Measurements from ENCODE around the gene OR9G1.
"Not testable (repeated sequence)": the region's sequence is repeated elsewhere in the genome, so short reads cannot be mapped to it uniquely, and the experiment has no call there.

The OR9G1 gene

DNA sequence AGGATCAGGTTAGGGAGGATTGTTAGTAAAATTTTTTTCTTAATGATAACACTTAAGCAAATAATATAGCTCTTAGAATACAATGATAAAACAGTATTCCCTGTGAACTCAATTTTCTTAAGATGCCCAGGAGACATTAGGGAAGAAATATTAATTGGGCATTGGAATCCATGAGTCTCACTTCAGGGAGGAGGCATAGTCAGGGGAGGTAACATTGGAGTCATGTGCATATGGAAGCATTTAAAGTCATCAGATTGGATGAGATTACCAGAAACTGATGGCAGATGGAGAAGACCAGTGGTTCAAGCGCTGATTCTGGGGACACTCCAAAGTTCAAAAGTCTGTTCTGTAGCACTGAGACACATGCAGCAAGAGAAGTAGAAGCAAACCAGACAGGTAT is at the start of gene OR9G1:
Gene OR9G1, plus strand, starts transcription at position 301 of the 400 bp plus-strand sequence. CDS start 1,293 bp downstream, outside the sequence.
- no peak within 1 kb of the TSS for H3K27ac Mint-ChIP-seq
- H3K36me3 Mint-ChIP-seq = no peaks in the 10 kb centered on the region
- no peaks in the 10 kb centered on the region for H3K4me1 Mint-ChIP-seq
- H3K27me3 Mint-ChIP-seq = no peaks in the 10 kb centered on the region
- no peak within 1 kb of the TSS for H3K4me3 Mint-ChIP-seq
- CTCF ChIA-PET = no interaction called here
- no peak for DNase-seq
- peaks cover 3% of the 10 kb centered on the region for H3K9me3 Mint-ChIP-seq

- Mint-ChIP-seq H3K4me1 (no peaks in the 10 kb centered on the region), H3K27me3 (no peaks in the 10 kb centered on the region), H3K36me3 (no peaks in the 10 kb centered on the region), H3K4me3 (no peak overlapping the region), H3K27ac (no peak overlapping the region), H3K9me3 (peaks cover 12% of the 10 kb centered on the region)
- no peak for DNase-seq
- CTCF ChIA-PET = no interaction called here
Measured at GRCh38 chr11:56659755-56660154, 39.1 kb upstream of the OR9G1 start.

DNA sequence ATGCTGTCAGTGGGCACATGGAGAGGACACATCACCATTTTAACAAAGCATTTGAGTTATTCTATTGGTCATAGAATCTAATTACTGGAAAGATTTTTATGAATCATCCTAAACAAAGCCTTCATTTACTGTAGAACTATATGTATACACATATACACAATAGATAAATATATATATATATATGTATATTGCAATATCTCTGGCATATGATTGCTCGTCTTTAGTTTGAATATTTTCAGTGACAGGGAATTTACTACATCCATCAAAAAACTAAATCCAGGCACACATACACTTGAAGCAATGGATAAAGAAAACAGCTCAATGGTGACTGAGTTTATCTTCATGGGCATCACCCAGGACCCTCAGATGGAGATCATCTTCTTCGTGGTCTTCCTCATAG is 35.5 kb upstream of the OR9G1 start, which contains the start of gene OR5AR1:
Gene OR5AR1, plus strand, starts transcription at position 301 of the 400 bp plus-strand sequence. Its CDS starts 0 bp downstream, at position 301.
- H3K9me3 Mint-ChIP-seq = peaks cover 4% of the 10 kb centered on the region
- CTCF ChIA-PET = no interaction called here
- H3K4me1 Mint-ChIP-seq = no peaks in the 10 kb centered on the region
- no peaks in the 10 kb centered on the region for H3K27me3 Mint-ChIP-seq
- H3K27ac Mint-ChIP-seq = no peak within 1 kb of the TSS
- no peaks in the 10 kb centered on the region for H3K36me3 Mint-ChIP-seq
- H3K4me3 Mint-ChIP-seq = no peak within 1 kb of the TSS
- DNase-seq = no peak

DNA sequence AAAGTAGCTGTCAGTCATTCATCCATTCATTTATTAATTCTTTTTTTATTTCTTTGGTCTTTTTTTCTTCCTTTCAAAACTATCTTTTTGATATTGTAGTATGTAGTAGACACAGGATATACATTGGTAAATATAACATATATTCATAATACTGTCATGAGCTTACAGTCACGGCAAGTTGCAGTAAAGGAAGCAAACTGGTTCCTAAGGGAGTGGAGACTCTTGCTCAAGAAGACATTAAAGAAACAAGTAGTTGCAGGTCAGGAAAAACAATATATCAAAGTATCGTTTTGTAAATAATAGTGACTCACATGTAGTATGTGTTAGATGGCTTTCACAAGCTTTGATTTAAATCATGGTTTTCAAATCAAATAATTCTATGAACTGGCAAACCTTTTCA is 27.9 kb upstream of the OR9G1 start:
- Mint-ChIP-seq H3K27ac (no peak overlapping the region), H3K36me3 (no peaks in the 10 kb centered on the region), H3K4me3 (no peak overlapping the region), H3K9me3 (peaks cover 2% of the 10 kb centered on the region), H3K27me3 (no peaks in the 10 kb centered on the region), H3K4me1 (no peaks in the 10 kb centered on the region)
- DNase-seq = no peak
- CTCF ChIA-PET = no interaction called here

DNA sequence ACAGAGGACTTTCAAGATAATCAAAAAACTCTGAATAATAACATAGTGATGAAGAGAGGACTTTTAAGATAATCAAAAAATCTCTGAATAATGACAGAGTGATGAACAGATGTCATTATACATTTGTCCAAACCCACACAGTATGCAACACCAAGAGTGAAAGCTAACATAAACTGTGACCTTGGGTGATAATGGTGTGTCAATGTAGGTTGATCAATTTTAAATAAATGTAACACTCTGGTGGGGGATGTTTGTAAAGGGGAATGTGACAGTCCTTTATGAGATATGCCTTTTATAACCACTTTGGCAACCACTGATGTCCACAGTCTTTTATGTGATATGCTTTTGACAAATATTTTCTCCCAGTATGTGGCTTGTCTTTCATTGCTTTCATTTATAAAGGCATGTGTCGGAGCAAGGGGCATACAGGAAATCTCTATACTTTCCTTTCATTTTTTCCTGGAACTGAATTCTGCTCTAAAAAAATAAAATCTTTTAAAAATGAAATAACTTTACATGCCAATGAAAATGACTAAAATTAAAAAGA is 10.3 kb upstream of the OR9G1 start:
- no peak for DNase-seq
- Mint-ChIP-seq H3K27me3 (no peaks in the 10 kb centered on the region), H3K36me3 (no peaks in the 10 kb centered on the region), H3K4me1 (no peaks in the 10 kb centered on the region), H3K4me3 (no peak overlapping the region), H3K9me3 (peaks cover 3% of the 10 kb centered on the region), H3K27ac (no peak overlapping the region)
- CTCF ChIA-PET = no interaction called here

DNA sequence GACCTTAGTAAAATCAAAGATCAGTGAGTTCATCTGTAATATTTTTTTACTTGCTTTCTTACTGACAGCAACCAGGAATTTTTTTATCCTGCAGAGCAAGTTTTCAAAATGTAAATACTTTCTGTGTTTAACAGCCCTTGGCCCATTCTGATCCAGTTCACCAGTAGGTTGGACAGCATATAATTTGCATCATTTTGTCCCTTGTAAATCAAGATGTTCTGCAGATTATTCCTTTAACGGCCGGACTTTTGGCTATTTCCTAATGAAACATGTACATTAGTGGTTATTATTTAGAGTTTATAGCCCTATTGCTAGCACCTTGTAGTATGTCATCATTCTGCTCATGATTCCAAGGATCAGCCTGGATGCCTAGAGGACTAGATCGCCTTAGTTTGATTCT is 7.7 kb upstream of the OR9G1 start:
- H3K27me3 Mint-ChIP-seq, H3K4me3 Mint-ChIP-seq, CTCF ChIA-PET: not testable (repeated sequence)

GRCh38 chr11:56693428-56693827 is 5.5 kb upstream of the OR9G1 start:
- no peaks in the 10 kb centered on the region for H3K36me3 Mint-ChIP-seq
- CTCF ChIA-PET = no interaction called here
- no peaks in the 10 kb centered on the region for H3K27me3 Mint-ChIP-seq
- DNase-seq = no peak
- H3K4me1 Mint-ChIP-seq = no peaks in the 10 kb centered on the region
- H3K9me3 Mint-ChIP-seq = no peaks in the 10 kb centered on the region
- no peak overlapping the region for H3K4me3 Mint-ChIP-seq
- H3K27ac Mint-ChIP-seq = no peak overlapping the region

More for the DNA sequence above, 7.7 kb upstream of the OR9G1 start:
- not testable (repeated sequence) for H3K9me3 Mint-ChIP-seq, H3K27ac Mint-ChIP-seq, H3K36me3 Mint-ChIP-seq, H3K4me1 Mint-ChIP-seq, DNase-seq

- H3K9me3 Mint-ChIP-seq = peaks cover 4% of the 10 kb centered on the region
- H3K36me3 Mint-ChIP-seq = no peaks in the 10 kb centered on the region
- H3K27ac Mint-ChIP-seq = no peak overlapping the region
- H3K27me3 Mint-ChIP-seq = no peaks in the 10 kb centered on the region
- H3K4me1 Mint-ChIP-seq = no peaks in the 10 kb centered on the region
- CTCF ChIA-PET = no interaction called here
- no peak for DNase-seq
- no peak overlapping the region for H3K4me3 Mint-ChIP-seq
Measured at GRCh38 chr11:56700242-56700913, 1.5 kb downstream of the OR9G1 start.

GRCh38 chr11:56700914-56701485 is 2.1 kb downstream of the OR9G1 start:
- no peaks in the 10 kb centered on the region for H3K4me1 Mint-ChIP-seq
- no peaks in the 10 kb centered on the region for H3K27me3 Mint-ChIP-seq
- H3K27ac Mint-ChIP-seq = no peak overlapping the region
- no peaks in the 10 kb centered on the region for H3K36me3 Mint-ChIP-seq
- CTCF ChIA-PET = no interaction called here
- no peak overlapping the region for H3K4me3 Mint-ChIP-seq
- DNase-seq = no peak
- H3K9me3 Mint-ChIP-seq = peaks cover 11% of the 10 kb centered on the region

DNA sequence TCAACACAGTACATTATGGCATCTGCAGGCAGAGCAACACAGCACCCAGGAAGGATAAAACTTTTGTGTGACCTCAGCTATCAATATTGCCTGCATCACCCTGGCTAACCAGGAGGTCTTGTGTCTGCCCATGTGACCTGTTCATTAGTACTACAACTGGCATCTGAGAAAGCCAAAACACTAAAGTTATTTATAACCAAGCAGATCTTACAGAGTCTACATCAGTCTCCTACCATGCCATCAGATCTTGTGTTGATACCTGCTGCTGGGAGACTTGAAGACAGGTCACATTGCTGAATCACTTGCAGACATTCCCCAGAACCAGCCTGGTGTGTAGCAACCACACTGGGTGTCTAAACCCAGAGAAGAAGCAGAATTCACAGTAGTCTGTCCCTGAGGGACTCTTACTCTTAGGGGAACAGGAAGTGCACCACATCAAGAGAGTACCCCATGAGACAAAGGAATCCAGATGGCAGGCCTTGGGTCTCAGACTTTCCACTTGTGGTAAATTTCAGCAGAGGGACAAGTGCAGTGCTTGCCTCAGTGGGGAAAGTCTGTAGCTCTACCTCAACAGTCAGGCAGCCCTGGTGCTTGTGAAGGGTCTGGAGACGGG is 7.0 kb downstream of the OR9G1 start:
- Mint-ChIP-seq H3K27me3 (no peaks in the 10 kb centered on the region), H3K27ac (no peak overlapping the region), H3K4me1 (no peaks in the 10 kb centered on the region), H3K36me3 (no peaks in the 10 kb centered on the region), H3K9me3 (peaks cover 13% of the 10 kb centered on the region), H3K4me3 (no peak overlapping the region)
- no peak for DNase-seq
- CTCF ChIA-PET = no interaction called here

GRCh38 chr11:56706486-56706885 is 7.6 kb downstream of the OR9G1 start:
- Mint-ChIP-seq H3K4me3 (no peak overlapping the region), H3K36me3 (no peaks in the 10 kb centered on the region), H3K27ac (no peak overlapping the region), H3K4me1 (no peaks in the 10 kb centered on the region), H3K27me3 (no peaks in the 10 kb centered on the region), H3K9me3 (peaks cover 11% of the 10 kb centered on the region)
- CTCF ChIA-PET = no interaction called here
- DNase-seq = no peak

GRCh38 chr11:56714206-56714605 is 15.3 kb downstream of the OR9G1 start:
- DNase-seq = no peak
- no peak overlapping the region for H3K4me3 Mint-ChIP-seq
- CTCF ChIA-PET = no interaction called here
- H3K27ac Mint-ChIP-seq = no peak overlapping the region
- H3K9me3 Mint-ChIP-seq = peaks cover 22% of the 10 kb centered on the region
- H3K36me3 Mint-ChIP-seq = no peaks in the 10 kb centered on the region
- no peaks in the 10 kb centered on the region for H3K27me3 Mint-ChIP-seq
- no peaks in the 10 kb centered on the region for H3K4me1 Mint-ChIP-seq

- H3K9me3 Mint-ChIP-seq = peaks cover 25% of the 10 kb centered on the region
- H3K27me3 Mint-ChIP-seq = no peaks in the 10 kb centered on the region
- CTCF ChIA-PET = no interaction called here
- no peaks in the 10 kb centered on the region for H3K4me1 Mint-ChIP-seq
- no peak for DNase-seq
- H3K27ac Mint-ChIP-seq = no peak overlapping the region
- no peaks in the 10 kb centered on the region for H3K36me3 Mint-ChIP-seq
- H3K4me3 Mint-ChIP-seq = no peak overlapping the region
Measured at GRCh38 chr11:56716379-56716854, 17.5 kb downstream of the OR9G1 start.

DNA sequence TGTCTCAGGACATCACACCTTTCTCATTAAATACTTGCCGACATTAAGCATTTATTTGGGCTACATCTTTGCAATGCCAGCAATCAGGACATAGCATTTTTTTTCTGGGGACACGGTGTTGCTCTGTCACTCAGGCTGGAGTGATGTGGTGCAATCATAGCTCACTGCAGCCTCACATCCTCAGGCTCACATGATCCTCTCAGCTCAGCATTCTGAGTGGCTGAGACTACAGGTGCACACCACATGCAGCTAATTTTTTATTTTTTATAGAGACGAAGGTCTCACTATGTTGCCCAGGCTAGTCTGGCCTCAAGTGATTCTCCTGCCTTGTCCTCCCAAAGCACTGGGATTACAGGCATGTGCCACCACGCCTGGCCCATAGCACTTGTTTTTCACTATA is 21.6 kb downstream of the OR9G1 start:
- no peaks in the 10 kb centered on the region for H3K36me3 Mint-ChIP-seq
- CTCF ChIA-PET = no interaction called here

DNA sequence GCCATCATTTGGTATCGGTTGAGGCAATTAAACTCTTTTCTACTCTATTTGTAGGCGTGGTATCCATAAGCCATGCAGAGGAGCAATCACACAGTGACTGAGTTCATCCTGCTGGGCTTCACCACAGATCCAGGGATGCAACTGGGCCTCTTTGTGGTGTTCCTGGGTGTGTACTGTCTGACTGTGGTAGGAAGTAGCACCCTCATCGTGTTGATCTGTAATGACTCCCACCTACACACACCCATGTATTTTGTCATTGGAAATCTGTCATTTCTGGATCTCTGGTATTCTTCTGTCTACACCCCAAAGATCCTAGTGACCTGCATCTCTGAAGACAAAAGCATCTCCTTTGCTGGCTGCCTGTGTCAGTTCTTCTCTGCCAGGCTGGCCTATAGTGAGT is 41.2 kb downstream of the OR9G1 start:
- H3K27me3 Mint-ChIP-seq = no peaks in the 10 kb centered on the region
- no peak for DNase-seq
- H3K36me3 Mint-ChIP-seq = no peaks in the 10 kb centered on the region
- H3K27ac Mint-ChIP-seq = no peak overlapping the region
- H3K9me3 Mint-ChIP-seq = peaks cover 13% of the 10 kb centered on the region
- CTCF ChIA-PET = no interaction called here
- no peak overlapping the region for H3K4me3 Mint-ChIP-seq
- H3K4me1 Mint-ChIP-seq = no peaks in the 10 kb centered on the region

More for the DNA sequence above, 21.6 kb downstream of the OR9G1 start:
- no peak overlapping the region for H3K27ac Mint-ChIP-seq
- no peaks in the 10 kb centered on the region for H3K27me3 Mint-ChIP-seq
- DNase-seq = no peak
- H3K9me3 Mint-ChIP-seq = peaks cover 11% of the 10 kb centered on the region
- no peak overlapping the region for H3K4me3 Mint-ChIP-seq
- no peaks in the 10 kb centered on the region for H3K4me1 Mint-ChIP-seq
